KOPT-K1 (cell line): Measurements from ENCODE around the gene PAPOLG.
A peak's percentile ranks its signal among the peaks of the same experiment; 100 is the strongest.

ENCODE experiments used
- H3K27ac ChIP-seq: fragments of 200-600 bp; sonication (generic); 2 replicates; pipeline ENCODE4 v1.5.1; 2016; ENCODE audit warnings: antibody characterized with exemption, mild to moderate bottlenecking, low read depth, low read length; ENCODE audit not compliant: poor library complexity, severe bottlenecking
- H3K36me3 ChIP-seq: fragments of 200-600 bp; sonication (generic); 2 replicates; pipeline ENCODE4 v1.5.1; 2017; ENCODE audit warnings: antibody characterized with exemption, mild to moderate bottlenecking, low read length, moderate library complexity; ENCODE audit not compliant: insufficient read depth
- H3K9me3 ChIP-seq: fragments of 200-600 bp; sonication (generic); 2 replicates; pipeline ENCODE4 v1.5.1; 2017; ENCODE audit warnings: antibody characterized with exemption, low read length, mild to moderate bottlenecking; ENCODE audit not compliant: insufficient read depth, poor library complexity, severe bottlenecking

Gene PAPOLG

DNA sequence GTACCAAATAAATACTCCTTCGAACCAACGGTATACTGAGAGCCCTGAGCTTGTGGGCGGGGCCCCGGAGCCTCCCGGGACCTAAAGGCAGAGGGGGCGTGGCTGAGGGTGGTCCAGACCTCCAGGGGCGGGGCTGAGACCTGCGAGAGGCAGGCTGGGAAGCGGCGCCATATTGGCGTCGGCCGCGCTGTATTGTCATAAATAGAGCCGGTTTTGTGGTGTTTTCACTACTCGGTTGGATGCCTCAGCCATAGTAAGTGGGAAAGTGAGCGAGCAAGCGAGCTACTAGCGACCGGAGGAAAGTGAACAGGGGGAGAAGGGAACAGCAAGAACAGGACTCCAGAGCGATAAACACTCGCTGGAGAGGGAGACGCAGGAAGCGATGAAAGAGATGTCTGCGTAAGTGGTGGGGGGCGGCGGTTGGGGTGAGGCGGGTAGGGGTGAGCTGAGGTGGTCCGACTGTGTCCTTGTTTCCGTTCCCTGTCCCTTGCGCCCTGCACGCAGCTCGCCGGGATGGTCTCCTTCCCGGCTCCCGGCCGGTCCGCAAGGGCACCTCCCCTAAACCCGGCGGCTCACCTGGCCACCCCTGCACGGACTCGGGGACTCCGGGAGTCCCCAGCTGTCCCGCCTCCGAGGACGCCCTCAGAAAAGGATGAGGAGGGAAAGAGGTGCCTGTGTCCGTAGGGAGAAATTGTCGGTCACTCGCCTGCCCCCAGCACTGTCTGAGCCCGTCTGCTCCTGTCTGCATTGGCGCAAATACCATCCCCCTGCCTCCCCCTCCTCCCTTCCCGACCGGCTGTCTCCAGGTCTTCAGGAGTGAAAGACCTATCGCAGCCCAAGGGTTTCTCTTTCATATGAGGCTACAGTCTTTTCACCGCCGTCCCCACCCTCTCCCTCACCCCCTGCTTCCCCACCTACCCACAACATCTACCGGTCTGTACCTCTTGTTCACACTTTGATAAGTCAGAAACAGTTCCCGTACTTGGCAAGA lies at the start of gene PAPOLG:
PAPOLG (plus strand) TSS at position 172 of the 991 bp plus-strand sequence; CDS start at position 383, 211 bp downstream.
- H3K9me3 ChIP-seq = no peaks in the 10 kb centered on the region
- peak within 1 kb of the TSS; percentile 72 for H3K27ac ChIP-seq
- peaks cover 29% of the 10 kb centered on the region for H3K36me3 ChIP-seq

DNA sequence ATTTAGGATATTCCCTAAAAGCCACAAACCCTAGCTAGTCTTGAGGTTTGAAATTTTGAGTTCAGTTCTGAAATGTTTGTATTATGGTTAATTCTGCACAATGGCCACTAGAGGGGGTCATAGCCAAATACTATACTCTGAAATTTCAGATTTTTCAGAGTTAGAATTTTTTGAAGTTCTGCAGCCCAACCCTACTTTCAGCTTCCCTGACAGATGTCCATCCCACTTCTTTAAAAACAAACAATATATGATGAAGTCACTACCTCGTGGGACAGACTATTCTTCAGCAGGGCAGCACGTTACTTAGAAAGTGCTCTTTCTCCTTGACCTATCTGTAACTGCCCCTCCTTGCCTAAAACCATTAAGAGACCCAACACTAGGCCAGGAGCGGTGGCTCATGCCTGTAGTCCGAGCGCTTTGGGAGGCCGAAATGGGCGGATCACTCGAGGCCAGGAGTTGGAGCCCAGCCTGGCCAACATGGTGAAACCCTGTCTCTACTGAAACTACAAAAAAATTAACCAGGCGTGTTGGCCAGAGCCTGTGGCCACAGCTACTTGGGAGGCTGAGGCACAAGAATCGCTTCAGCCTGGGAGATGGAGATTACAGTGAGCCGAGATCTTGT lies 48.2 kb upstream of the PAPOLG start:
- no peak overlapping the region for H3K27ac ChIP-seq
- H3K36me3 ChIP-seq = no peaks in the 10 kb centered on the region
- no peaks in the 10 kb centered on the region for H3K9me3 ChIP-seq

DNA sequence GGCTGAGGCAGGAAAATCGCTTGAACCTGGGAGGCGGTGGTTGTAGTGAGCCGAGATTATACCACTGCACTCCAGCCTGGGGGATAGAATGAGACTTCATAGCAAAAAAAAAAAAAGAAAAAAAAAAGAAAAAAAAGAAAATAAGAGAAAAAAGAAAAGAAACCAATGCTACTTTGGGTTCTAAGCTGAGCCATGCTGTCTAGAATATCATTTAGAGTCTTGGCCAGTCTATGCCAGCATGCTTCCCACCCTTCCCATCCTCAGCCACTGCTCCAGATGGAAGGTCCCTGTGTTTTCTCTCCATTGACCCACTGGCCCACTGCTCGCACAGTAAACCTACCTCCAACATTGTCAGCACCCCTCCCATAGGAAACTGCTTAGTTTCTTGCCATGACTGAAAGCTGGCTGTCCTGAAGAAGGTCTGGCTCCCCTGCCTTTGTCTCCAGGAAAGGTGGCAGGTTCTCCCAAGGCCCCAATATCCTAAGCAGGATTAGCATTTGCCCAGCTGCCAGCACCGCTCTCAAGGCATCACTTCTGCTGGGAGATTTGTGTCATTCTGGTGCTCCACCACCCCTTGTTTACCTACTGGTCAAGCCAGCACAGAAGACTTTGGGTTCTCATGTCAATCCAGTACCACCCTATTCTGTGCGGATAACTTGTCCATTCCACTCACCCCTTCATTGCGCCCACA lies 47.3 kb upstream of the PAPOLG start:
- no peaks in the 10 kb centered on the region for H3K36me3 ChIP-seq
- H3K27ac ChIP-seq = no peak overlapping the region
- H3K9me3 ChIP-seq = no peaks in the 10 kb centered on the region

DNA sequence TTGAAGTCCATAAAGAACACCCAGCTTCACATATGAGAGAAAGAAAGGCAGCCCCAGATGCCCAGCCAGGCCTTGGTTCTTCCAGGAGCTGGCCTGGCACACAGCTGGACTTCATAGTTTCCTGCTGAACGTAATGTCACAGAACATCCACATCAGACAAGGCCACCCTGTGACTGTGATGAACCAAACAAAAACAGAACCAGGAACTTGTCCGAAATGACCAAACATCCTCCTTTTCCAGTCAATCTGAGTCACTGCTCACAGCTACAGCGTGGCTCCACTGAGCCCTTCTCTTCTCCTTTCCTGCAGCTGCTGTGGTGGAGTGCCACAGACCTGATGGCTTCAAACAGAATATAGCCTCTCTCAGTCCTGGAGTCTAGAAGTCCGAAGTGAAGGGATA lies 45.4 kb upstream of the PAPOLG start:
- H3K27ac ChIP-seq = no peak overlapping the region

DNA sequence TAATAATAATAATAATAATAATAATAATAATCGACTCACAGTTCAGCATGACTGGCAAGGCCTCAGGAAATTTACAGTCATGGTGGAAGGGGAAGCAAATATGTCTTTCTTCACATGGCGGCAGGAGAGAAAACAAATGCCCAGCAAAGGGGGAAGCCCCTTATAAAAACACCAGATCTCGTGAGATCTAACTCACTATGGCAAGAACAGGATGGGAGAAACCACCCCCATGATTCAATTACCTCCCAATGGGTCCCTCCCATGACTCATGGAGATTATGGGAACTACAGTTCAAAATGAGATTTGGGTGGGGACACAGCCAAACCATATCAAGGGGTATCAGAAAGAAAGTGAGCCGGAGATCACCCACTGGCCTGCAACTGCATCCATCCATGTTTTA lies 40.5 kb upstream of the PAPOLG start:
- H3K27ac ChIP-seq = no peak overlapping the region
- H3K36me3 ChIP-seq = no peaks in the 10 kb centered on the region
- H3K9me3 ChIP-seq = no peaks in the 10 kb centered on the region

More for the DNA sequence above, 45.4 kb upstream of the PAPOLG start:
- Histone ChIP-seq H3K36me3 (no peaks in the 10 kb centered on the region), H3K9me3 (no peaks in the 10 kb centered on the region)

DNA sequence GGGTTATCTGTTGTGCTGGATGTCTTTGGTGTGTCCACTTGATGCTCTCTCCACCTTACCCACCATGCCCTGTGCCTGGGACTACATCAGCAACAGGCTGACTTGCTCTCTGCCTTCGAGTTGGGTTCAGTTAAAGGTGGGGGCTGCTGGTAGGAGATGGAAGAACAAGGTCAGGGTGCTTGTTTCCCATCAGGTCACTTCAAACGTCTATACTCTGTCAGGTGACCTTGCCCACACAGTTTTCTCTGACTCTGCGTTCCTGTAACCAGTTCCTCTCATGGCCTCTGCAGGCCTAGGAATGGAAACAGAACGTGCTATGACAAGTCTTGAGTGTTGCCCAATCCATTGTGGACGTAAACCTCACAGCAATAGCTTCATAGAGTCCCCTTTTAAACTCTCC lies 38.4 kb upstream of the PAPOLG start:
- Histone ChIP-seq H3K36me3 (no peaks in the 10 kb centered on the region), H3K27ac (no peak overlapping the region), H3K9me3 (no peaks in the 10 kb centered on the region)

DNA sequence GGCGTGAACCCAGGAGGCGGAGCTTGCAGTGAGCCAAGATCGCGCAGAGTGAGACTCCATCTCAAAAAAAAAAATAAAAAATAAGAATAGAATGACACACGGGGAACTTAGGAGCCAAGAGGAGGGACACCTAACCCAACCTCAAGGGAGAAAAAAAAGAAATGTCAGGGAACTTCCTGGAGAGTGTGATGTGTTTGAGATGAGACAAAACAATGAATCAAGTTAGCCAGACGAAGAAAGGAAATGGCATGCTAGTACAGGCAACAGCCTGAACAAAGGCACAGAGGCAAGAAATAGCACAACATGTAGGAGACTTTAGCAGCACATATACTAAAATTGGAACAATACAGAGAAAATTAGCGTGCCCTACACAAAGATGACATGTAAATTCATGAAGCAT lies 36.7 kb upstream of the PAPOLG start:
- Histone ChIP-seq H3K27ac (no peak overlapping the region), H3K9me3 (no peaks in the 10 kb centered on the region), H3K36me3 (no peaks in the 10 kb centered on the region)

DNA sequence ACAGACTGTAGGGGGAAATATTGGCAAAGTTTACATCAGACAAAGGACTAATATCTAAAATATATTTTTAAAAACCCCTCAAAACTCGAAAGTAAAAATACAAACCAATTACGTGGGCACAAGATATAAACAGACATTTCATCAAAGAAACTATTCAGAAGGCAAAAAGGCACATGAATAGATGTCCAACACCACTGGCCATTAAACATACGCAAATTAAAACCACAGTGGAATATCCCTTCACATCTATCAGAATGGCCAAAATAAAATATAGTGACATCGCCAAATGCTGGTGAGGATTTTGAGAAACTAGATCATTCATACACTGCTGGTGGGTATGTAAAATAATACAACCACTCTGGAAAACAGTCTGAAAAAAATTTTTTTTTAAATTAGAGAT lies 30.6 kb upstream of the PAPOLG start:
- Histone ChIP-seq H3K9me3 (no peaks in the 10 kb centered on the region), H3K36me3 (no peaks in the 10 kb centered on the region), H3K27ac (no peak overlapping the region)

DNA sequence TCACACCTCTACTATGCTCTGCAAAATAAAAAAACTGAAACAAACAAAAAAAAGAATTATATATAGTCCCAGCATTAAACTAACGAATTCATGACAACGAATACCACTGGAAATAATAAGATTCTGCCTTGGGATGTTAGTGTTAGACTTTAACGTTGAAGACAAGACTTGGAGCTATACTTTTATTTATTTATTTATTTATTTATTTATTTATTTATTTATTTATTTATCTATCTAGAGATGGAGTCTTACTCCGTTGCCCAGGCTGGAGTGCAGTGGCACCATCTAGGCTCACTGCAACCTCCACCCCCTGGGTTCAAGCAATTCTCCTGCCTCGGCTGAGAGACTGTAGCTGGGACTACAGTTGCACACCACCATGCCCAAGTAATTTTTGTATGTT lies 27.2 kb upstream of the PAPOLG start:
- H3K9me3 ChIP-seq = no peaks in the 10 kb centered on the region
- H3K36me3 ChIP-seq = no peaks in the 10 kb centered on the region
- no peak overlapping the region for H3K27ac ChIP-seq

DNA sequence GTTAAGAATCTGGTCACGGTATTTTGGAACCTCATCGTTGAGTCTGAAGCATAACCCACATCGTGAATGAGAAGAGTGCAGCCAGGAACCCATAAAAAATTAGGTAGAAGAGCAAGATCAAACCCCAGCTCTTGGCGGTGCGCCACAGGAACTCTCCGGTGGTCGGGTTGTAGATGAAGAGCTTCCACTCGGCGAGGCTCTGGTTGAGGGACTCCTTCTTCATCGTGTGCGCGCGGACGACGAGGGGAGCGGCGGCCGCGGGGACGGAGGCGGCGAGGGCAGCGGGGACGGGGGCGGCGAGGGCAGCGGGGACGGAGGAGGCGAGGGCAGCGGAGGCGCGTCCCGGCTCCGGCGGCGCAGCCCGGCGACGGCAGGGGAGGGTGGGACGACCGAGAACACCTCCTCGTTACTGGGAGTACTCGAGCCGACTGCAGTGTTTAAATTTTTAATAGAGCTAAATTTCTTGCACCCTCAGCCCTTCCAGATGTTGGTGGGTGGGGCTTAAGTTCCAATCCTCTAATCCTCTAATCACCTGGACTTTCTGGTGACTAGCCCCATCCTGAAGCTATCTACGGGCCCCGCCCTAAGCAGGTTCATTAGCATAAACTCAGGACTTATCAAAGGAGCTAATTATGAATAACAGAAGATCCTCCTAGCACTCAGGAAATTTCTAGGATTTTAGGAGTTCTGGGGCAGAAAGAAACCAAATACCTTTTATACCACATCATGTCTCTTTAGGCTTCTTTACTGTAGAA lies 20.4 kb upstream of the PAPOLG start:
- Histone ChIP-seq H3K9me3 (no peaks in the 10 kb centered on the region), H3K36me3 (no peaks in the 10 kb centered on the region), H3K27ac (no peak overlapping the region)

DNA sequence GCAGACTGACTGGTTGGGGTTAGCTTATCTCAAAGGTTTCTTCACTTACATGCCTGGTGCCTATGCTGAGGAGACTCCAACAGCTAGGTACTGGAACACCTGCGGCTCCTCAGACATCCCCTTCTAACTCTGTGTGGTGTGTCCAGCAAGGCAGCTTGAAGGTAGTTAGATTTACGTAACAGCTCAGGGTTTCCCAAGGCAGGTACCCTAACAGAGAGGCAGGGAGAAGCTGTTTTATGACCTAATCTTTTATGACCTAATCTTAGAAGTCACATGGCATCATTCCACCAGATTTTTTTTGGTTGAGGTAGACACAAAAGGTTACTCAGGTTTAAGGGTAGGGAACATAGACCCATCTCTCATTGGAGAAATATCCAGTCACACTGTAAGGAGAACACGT lies 17.4 kb upstream of the PAPOLG start:
- H3K27ac ChIP-seq = no peak overlapping the region
- no peaks in the 10 kb centered on the region for H3K9me3 ChIP-seq
- no peaks in the 10 kb centered on the region for H3K36me3 ChIP-seq

DNA sequence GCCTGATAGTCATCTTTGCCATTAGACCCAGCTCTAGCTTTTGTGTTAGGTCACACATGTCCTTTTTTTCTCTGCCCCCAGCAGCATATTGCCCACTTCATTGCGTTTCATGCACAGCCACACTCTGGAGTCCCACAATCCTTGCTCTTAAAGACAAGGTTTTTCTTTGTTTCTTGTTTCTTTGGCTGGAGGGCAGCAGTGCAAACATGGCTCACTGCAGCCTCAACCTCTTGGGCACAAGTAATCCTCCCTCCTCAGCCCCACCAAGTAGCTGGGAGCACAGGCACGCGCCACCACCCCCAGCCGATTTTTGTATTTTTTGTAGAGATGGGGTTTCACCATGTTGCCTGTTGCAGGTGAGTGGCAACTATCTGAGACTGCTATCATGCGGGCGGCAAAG lies 16.9 kb upstream of the PAPOLG start:
- Histone ChIP-seq H3K27ac (no peak overlapping the region), H3K36me3 (no peaks in the 10 kb centered on the region), H3K9me3 (no peaks in the 10 kb centered on the region)

DNA sequence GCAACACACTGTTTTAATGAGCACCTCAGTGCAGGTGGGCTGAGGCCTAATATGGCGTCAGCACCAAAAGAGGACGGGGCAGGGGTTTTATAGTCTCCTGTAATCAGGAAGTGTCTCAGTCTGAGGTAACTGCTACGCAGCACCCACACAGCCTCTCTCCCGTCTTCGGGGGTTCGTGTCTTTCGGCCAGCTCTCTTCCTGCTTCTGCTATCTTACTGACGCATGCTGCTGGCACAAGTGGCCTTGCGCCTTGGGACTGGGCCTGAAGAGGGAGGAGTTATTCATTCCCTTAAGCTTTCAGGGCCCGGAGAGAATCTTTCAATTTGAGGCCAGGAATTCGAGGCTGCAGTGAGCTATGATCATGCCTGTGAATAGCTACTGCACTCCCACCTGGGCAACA lies 14.5 kb upstream of the PAPOLG start:
- Histone ChIP-seq H3K9me3 (no peaks in the 10 kb centered on the region), H3K27ac (no peak overlapping the region), H3K36me3 (no peaks in the 10 kb centered on the region)

DNA sequence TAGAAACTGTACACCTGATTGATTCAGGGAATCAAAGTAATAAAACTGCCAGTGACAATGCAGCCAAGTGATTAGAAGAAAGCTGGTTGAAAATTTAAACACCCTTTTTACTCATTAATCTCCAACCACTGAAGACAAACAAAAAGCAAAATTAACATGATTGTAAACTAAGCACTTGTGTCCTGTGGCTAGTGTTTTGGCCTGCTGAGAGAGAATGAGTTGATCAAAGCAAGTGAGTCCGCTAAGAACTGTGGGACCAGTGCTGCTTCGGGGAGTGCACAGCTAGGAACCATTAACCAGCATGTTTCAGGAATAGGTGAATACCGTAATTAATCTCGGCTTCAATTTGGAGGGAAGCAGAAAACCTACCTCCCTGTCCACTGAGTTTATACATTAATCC lies 13.6 kb upstream of the PAPOLG start:
- Histone ChIP-seq H3K9me3 (no peaks in the 10 kb centered on the region), H3K27ac (no peak overlapping the region)

DNA sequence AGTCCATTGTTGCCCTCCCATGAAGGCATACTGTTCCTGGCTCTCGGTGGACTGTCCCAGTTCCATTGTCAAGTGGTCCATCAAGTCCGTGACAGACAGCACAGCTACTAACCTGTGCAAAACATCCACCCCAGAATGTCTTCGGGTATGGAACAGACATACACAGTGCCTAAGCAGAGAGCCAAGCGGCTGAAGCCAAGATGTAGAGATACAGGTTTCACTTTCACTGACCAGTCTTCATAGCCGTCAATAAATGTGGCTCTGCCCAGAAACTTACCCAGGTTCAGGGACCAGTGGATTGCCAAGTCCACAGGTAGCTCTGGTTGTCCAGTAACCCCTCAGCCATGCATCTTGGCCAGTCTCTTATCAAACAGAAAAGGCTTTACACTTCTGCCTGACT lies 10.7 kb upstream of the PAPOLG start:
- H3K27ac ChIP-seq = peak overlapping the region; percentile 36
- no peaks in the 10 kb centered on the region for H3K36me3 ChIP-seq
- no peaks in the 10 kb centered on the region for H3K9me3 ChIP-seq

More for the DNA sequence above, 13.6 kb upstream of the PAPOLG start:
- H3K36me3 ChIP-seq = no peaks in the 10 kb centered on the region
